Measurements from ENCODE around the gene PIM1. TPM values are rescaled to one million over a fixed set of nuclear protein-coding genes. Genes with fewer than 3 reads are reported as not detected.

PIM1 gene
- total RNA-seq, 2 donors from 2014 or later = 280 to 408 TPM

DNA sequence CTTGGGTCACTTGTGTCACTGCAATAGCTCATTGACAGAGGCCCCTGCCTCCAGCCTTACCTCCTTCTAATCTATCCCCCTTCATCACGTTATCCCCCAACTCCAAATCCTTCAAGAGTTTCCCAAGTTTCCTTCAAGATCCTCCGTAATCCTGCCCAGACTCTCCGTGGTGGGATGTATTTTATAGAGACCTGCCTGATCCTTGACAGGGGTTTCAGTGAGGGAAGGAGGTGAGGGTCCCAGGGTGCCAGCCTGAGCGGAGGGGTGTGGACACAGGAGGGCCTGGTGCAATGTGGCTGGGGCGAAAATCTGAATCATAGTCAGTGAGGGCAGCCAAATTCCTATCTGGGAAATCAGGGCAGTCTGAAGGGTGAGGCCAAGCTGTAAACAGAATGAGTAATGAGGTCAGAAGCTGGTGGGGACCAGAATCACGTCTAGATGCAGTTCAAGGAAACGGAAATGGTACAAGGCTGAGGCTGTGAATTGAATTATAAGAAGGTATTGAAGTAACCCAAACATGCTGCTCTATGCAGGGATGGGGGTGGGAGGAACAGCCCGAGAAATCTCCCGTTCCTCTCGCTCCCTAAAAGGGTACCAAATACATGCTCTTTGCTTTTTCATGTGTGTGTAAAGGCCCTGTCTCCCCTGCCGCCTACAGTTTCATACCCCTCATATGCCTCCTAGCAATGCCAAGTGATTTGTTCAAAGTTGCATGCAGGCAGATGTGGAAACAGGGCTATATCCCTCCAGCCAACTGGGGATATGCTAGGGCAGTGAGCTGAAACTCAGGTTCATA is 35.4 kb upstream of the PIM1 start:
- peak in 1 of 2 donors; percentile 6 for ATAC-seq
- Mint-ChIP-seq H3K36me3 (no peaks in the 10 kb centered on the region), H3K9me3 (no peaks in the 10 kb centered on the region), H3K27ac (peak overlapping the region; percentile 72 to 77)
- no peak for DNase-seq (ENCODE audit: low spot score in 2 of 2)

DNA sequence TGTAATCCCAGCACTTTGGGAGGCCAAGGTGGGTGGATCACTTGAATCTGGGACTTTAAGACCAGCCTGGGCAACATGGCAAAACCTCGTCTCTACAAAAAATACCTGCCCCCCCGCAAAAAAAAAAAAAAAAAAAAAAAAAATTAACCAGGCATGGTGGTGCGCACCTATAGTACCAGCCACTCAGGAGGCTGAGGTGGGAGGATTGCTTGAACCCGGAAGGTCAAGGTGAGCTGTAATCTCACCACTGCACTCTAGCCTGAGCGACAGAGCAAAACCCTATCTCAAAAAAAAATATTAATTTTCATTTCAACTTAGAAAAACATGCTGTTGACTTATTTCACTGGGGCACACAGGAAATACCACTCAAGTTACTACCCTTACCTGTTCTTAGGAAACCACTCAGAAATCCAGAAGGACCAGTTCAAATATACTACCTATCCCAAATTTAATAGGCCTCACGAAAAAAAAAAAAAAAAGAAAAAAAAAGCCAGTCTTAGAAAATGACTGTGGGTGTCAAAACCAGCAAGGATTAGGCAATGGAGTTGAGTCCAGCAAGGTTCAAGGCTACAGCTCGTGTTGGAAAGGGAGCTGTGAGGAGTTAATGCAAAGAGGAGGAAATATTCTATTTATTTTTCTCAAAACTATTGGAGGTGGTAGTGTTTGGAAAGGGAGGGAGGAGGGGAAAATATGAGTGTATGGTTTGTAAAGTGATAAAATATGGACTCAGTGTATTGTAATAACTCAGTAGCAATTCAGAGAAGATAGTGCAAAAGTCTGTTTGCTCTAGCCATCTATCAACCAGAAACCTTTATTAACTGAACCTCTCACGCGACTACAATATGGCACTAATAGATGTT is 33.9 kb upstream of the PIM1 start:
- H3K27ac Mint-ChIP-seq = no peak overlapping the region
- no peaks in the 10 kb centered on the region for H3K36me3 Mint-ChIP-seq
- no peak for DNase-seq (ENCODE audit: low spot score in 2 of 2)
- H3K9me3 Mint-ChIP-seq = no peaks in the 10 kb centered on the region
- ATAC-seq = no peak

DNA sequence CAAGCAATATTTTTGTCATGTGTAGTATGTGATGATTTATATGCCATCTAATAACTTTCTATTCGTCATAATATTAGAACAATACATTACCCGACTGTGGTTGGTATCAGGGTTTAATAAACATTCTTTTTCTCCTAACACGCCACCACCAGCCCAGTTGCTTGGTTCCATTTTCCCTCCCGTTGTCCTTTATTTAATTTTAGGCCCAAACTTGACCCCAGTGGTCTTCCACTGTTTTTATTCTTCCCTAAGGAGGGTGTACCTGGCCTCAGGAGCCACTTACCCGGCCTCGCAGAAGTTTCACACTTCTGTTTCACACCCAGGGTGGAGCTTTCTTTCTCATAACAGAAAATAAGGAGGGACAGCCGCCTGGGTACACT is 33.1 kb upstream of the PIM1 start:
- Mint-ChIP-seq H3K27ac (peak overlapping the region; percentile 76 to 90), H3K36me3 (no peaks in the 10 kb centered on the region), H3K9me3 (no peaks in the 10 kb centered on the region)
- ATAC-seq (no peak), DNase-seq (ENCODE audit: low spot score in 2 of 2) (no peak)

DNA sequence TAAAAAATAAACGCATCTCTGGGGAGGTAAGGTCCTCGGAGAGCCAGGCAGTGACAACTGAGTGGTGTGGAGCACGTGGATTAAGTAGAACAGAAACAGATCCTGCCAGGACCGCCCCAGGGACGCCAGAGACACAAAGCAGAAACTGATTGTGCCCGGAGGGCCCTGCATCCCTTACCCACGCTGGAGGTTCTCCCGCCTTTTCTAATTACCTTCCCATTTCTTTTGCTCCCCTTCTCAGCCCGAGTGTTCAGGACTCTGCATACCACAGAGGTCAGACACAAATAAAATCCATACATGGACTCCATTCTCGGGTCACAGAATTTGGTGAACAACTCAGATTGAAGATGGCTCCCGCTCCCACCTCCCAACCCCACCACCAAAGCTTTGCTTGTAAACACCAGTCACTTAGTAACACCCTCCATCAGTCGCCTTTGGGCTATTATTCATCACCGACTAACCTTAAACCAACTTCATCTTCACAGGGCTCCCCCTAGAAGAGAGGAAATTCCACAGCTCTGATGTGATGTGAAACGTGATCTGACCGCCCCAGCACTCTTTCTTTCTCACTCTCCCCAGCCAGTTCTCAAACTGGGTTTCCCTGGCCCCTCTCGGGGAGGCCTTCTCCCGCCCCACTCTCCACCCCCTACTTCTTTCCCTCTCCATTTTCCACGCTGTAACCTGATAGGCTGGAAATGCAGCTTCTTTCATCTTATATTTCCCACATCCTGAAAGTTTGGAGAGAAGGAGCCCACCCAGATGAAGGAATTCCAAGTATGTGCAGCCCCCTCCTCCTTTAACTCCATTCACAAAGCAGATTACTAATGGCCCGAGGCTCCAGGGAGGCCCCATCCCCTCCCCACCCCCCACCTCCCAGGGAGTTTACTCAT is 32.5 kb upstream of the PIM1 start:
- peak overlapping the region; percentile 76 to 90 for H3K27ac Mint-ChIP-seq
- H3K9me3 Mint-ChIP-seq = no peaks in the 10 kb centered on the region
- no peaks in the 10 kb centered on the region for H3K36me3 Mint-ChIP-seq
- DNase-seq (ENCODE audit: low spot score in 2 of 2) (peak in 1 of 2 donors; percentile 54), ATAC-seq (peak; percentile 89 to 90)

DNA sequence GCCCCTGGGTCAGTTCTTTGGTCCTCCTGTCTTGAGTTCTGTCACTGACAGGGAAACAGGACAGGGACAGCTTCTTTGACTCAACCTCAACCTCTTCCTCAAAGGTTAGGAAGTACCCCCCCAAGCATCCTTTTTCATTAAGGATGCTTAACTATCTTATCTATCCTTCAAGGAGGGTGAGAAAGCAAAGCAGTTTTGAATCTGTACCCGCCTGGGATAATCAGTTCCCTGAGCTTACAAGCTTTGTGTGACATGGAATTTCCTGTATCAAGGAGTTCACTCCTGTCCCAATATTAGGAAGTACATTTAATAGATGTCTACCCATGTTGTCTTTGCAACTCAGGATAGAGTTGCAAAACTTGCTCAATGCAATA is 31.1 kb upstream of the PIM1 start:
- H3K36me3 Mint-ChIP-seq = no peaks in the 10 kb centered on the region
- H3K27ac Mint-ChIP-seq = no peak overlapping the region
- DNase-seq (ENCODE audit: low spot score in 2 of 2) (no peak), ATAC-seq (no peak)
- no peaks in the 10 kb centered on the region for H3K9me3 Mint-ChIP-seq

DNA sequence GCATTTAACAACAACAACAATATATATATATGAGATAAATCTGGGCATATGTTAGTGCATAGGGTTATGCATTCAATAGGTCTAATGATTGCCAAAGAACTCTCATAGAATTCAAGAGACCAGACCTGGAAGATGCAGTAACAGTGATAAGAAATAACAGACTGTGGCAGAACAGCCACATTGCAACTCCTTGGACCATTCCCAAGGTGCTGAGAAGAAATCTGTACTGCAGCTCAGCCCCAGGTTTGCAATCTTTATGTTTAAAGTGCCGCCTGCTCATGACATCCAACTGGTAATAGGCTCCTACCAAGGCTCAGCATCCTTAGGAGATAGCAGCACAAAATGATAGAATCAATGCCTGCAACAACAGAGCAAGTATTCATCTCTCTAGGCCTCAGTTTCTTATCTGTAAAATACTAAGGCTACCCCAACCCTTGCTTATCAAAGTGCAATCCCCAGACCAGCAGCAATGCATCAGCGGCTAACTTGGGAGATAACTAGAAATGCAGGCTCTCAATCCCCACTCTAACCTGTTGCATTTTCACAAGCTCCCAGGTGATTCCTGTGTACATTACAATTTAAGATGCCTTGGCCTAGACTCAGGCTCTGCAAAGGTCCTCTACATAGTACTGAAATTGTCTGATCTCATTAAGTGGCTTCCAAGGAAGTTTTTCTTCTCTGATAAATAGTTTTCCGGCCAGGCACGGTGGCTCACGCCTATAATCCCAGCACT is 30.6 kb upstream of the PIM1 start:
- no peaks in the 10 kb centered on the region for H3K36me3 Mint-ChIP-seq
- no peak overlapping the region for H3K27ac Mint-ChIP-seq
- DNase-seq (ENCODE audit: low spot score in 2 of 2) = no peak
- no peaks in the 10 kb centered on the region for H3K9me3 Mint-ChIP-seq
- no peak for ATAC-seq

DNA sequence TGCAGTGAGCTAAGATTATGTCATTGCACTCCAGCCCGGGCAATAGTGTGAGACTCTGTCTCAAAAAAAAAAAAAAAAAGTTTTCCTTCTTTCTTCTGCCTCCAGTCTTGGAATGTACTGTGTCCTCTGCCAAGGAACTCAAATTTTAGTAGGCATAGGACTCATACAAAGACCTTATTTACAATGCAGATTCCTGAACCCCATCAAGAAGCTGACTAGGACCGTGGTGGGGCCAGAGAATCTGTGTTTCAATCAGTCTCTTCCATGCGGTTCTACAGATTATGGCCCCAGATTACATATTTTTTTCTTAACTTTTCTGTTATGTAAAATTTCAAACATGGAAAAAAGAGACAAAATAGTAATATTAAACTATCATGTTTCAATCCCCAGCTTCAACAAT is 29.8 kb upstream of the PIM1 start:
- ATAC-seq = no peak
- DNase-seq (ENCODE audit: low spot score in 2 of 2) = no peak
- no peaks in the 10 kb centered on the region for H3K36me3 Mint-ChIP-seq
- H3K27ac Mint-ChIP-seq = no peak overlapping the region
- no peaks in the 10 kb centered on the region for H3K9me3 Mint-ChIP-seq

DNA sequence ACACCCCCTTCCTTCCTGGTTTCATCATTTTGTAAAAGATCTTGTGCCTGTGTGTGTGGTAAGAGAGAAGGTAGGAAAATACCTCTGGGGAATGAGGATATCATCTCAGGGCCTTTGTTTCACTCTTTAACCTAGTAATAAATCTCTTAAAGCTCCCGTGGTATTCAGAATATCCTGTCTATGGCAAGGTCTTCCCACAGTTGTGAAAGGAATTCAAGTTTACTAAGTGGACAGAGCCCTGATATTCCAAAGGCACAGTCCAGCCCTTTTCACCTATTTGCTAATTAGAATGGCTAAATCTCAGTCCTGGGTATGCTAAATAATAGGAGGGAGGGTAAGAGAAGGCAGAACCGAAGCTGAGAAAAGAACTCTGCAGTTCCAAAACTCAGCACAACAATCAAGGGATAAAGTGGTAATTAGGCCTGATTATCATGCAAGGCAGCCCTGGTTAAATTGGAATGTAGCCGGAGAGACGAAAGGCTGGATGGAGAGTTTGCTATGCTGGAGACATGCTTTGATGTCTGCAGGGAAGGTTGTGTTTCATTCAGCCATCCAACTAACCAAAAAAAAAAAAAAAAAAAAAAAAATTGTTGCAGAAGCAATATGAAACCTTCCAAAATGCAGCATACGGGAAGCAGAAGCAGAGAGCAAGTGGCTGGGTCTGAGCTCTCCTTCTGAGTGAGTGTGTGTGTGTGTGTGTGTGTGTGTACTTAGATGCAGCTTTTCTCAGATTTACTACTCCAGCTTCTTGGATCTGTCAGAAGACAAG is 28.5 kb upstream of the PIM1 start:
- peak in 1 of 2 donors; percentile 51 for ATAC-seq
- Mint-ChIP-seq H3K9me3 (no peaks in the 10 kb centered on the region), H3K36me3 (no peaks in the 10 kb centered on the region), H3K27ac (peak overlapping the region; percentile 62 to 87)
- DNase-seq (ENCODE audit: low spot score in 2 of 2) = peak in 1 of 2 donors; percentile 43

DNA sequence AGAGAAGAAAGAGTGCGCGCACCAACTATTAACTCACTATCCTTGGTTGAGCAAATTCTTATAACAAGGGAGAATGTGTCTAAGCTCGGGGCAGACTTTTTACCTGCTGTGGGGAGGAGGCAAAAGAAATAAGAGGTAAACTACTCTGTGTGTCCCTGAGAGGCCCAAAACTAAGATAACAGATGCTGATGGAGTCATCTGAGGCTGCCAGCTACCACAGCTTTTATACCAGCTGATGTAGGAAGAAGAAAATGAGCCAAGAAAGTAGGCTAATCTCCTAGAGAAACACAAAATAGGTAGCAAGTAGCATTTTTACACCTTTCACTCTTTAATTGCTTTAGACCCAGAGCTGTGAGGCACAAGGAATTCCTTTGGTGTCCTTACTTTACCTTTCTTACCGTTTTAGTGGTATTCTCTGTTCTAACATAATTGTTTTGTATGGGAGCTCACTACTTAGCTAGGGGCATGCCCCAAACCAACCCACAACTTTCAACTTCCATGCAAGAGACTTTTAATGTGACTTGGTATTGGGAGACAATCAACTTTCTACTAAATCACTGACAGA is 27.8 kb upstream of the PIM1 start:
- H3K36me3 Mint-ChIP-seq = no peaks in the 10 kb centered on the region
- DNase-seq (ENCODE audit: low spot score in 2 of 2) (no peak), ATAC-seq (peak in 1 of 2 donors; percentile 46)
- H3K27ac Mint-ChIP-seq = peak overlapping the region in 1 of 2 donors; percentile 87
- H3K9me3 Mint-ChIP-seq = no peaks in the 10 kb centered on the region

DNA sequence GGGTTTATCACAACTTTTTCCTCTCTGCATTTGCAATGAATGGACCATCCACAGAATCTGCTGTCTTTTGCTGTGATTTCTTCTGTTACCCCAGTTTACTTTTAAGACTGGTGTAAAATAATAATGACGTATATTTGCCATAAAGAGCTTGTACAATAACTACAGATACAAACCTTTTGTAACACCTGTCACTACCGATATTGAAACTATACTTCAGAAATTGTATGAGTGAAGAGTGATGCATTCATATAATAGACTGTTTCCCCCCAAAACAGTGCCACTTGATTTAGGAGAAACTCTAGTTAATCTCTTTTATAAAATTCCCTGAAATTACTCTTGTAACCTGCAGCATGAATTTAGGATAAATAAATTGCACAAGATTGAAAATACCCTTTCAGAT is 26.4 kb upstream of the PIM1 start:
- DNase-seq (ENCODE audit: low spot score in 2 of 2) (no peak), ATAC-seq (peak in 1 of 2 donors; percentile 54)
- Mint-ChIP-seq H3K9me3 (no peaks in the 10 kb centered on the region), H3K27ac (peak overlapping the region in 1 of 2 donors; percentile 93), H3K36me3 (no peaks in the 10 kb centered on the region)

DNA sequence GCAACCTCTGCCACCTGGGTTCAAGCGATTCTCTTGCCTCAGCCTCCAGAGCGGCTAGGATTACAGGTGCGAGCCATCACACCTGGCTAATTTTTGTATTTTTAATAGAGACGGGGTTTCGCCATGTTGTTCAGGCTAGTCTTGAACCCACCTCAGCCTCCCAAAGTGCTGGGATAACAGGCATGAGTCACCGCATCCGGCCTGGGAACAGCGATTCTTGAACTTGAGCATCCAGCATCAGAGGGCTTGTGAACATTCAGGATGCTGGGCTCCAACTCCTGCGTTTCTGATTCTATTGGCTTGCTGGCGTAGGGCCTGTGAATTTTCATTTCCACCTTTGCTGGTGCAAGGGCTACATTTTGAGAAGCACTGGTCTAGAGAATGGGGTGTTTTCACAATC is 24.5 kb upstream of the PIM1 start:
- H3K27ac Mint-ChIP-seq = no peak overlapping the region
- H3K9me3 Mint-ChIP-seq = no peaks in the 10 kb centered on the region
- DNase-seq (ENCODE audit: low spot score in 2 of 2) (no peak), ATAC-seq (no peak)
- no peaks in the 10 kb centered on the region for H3K36me3 Mint-ChIP-seq

DNA sequence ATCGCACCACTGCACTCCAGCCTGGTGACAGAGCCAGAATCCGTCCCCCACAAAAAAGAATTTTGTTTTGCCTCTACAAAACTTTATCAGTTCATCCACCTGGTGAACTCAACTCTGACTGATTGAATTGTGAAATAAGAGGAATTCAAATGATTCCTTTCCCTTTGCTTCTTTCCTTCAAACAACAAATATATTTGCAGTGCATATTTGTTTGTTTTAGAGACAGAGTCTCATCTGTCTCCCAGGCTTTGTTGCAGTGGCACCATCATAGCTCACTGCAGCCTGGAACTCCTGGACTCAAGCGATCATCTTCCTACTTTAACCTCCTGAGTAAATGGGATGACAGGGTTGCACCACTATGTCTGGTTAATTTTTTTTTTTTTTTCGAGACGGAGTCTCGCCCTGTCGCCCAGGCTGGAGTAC is 23.2 kb upstream of the PIM1 start:
- ATAC-seq (no peak), DNase-seq (ENCODE audit: low spot score in 2 of 2) (no peak)
- no peaks in the 10 kb centered on the region for H3K36me3 Mint-ChIP-seq
- no peak overlapping the region for H3K27ac Mint-ChIP-seq
- H3K9me3 Mint-ChIP-seq = no peaks in the 10 kb centered on the region

DNA sequence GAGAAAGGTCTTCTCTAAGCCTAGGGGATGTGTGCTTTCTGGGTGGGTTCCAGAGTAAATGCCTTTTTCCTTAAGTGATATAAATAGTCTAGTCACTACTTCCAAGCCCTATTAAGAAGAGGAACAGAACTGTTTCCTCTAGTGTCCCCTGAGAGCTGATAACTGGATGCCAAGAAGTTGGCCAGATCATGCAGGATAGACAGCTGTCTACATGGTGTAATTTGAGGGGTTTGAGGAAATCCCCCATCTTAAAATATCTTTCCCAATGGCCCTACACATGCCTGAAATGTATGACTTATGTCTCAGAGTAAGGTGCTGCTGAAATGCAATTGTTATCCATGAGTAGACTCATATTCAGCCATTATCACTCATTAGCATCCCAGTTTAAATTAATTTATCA is 20.2 kb upstream of the PIM1 start:
- H3K36me3 Mint-ChIP-seq = no peaks in the 10 kb centered on the region
- no peak overlapping the region for H3K27ac Mint-ChIP-seq
- no peak for ATAC-seq
- no peaks in the 10 kb centered on the region for H3K9me3 Mint-ChIP-seq
- DNase-seq (ENCODE audit: low spot score in 2 of 2) = no peak

DNA sequence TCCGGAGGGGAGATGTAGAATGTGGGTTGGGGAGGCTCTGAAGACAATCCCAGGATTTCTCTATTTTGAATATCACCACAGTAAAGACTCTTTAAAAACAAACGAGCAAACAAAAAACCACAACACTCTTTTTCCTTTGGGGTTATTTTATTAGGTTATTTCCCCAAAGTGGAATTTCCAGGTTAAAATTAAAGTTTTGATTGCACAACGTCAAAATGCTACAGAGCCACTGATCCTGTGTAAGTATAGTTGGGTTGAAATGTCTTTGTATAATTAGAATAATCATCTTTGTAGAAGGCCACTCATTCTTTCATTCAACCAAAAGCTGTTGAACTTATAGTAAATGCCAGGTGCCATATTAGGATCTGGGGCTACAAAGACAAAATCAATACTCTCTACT is 19.6 kb upstream of the PIM1 start:
- no peaks in the 10 kb centered on the region for H3K9me3 Mint-ChIP-seq
- ATAC-seq (no peak), DNase-seq (ENCODE audit: low spot score in 2 of 2) (no peak)
- peak overlapping the region in 1 of 2 donors; percentile 69 for H3K27ac Mint-ChIP-seq
- H3K36me3 Mint-ChIP-seq = no peaks in the 10 kb centered on the region
